A673 (cell line): ENCODE measurements around the gene CERS5. TPM values are rescaled to one million over a fixed set of nuclear protein-coding genes. Genes with fewer than 3 reads are reported as not detected.

Experiments used
- BruUV-seq: library from RNA; stranded (reverse); fragments of 400-500 nt; replicated peaks from 2 replicates; lab custom pipeline; 2021; lab: Mats Ljungman, UMichigan
- CTCF ChIA-PET: fragments of 300-600 bp; sonication (Branson Sonifier 250); formaldehyde crosslinking; loops from one replicate; lab custom pipeline; 2022; ENCODE audit warnings: antibody characterized with exemption; lab: Charles Lee
- POLR2A ChIA-PET: fragments of 300-600 bp; sonication (Branson Sonifier 250); formaldehyde crosslinking; loops from one replicate; lab custom pipeline; 2022; ENCODE audit warnings: antibody characterized with exemption; ENCODE audit not compliant: low non-redundant PET; lab: Charles Lee
- DNase-seq: peaks from one replicate; pipeline ENCODE4 v3.0.0-alpha.2; 2015; ENCODE audit warnings: low spot score
- H3K27ac ChIP-seq: fragments of 200-600 bp; sonication (generic); 2 replicates; pipeline ENCODE4 v1.5.1; 2016; ENCODE audit warnings: mixed run types, low read depth, mild to moderate bottlenecking, mixed read lengths, antibody characterized with exemption, low read length; ENCODE audit not compliant: poor library complexity, severe bottlenecking
- H3K27me3 ChIP-seq: fragments of 200-600 bp; sonication (generic); replicated peaks from 2 replicates; pipeline ENCODE4 v1.6.1; 2017; ENCODE audit warnings: mixed run types, low read depth, mild to moderate bottlenecking, mixed read lengths, antibody characterized with exemption, low read length; ENCODE audit not compliant: insufficient read depth, poor library complexity
- H3K36me3 ChIP-seq: fragments of 200-600 bp; sonication (generic); 2 replicates; pipeline ENCODE4 v1.6.1; 2016; ENCODE audit warnings: mixed run types, mild to moderate bottlenecking, mixed read lengths, antibody characterized with exemption, low read length; ENCODE audit not compliant: insufficient read depth, poor library complexity, severe bottlenecking
- H3K4me1 ChIP-seq: fragments of 200-600 bp; sonication (generic); 2 replicates; pipeline ENCODE4 v1.6.1; 2017; ENCODE audit warnings: mixed run types, mild to moderate bottlenecking, mixed read lengths, antibody characterized with exemption, low read length; ENCODE audit not compliant: insufficient read depth, poor library complexity, severe bottlenecking
- H3K4me3 ChIP-seq: fragments of 200-600 bp; sonication (generic); 2 replicates; pipeline ENCODE4 v1.5.1; 2016; ENCODE audit warnings: low read depth, mixed run types, mild to moderate bottlenecking, mixed read lengths, low read length; ENCODE audit not compliant: poor library complexity, severe bottlenecking
- H3K9me3 ChIP-seq: fragments of 200-600 bp; sonication (generic); 2 replicates; pipeline ENCODE4 v1.6.1; 2016; ENCODE audit warnings: mixed run types, low read depth, mild to moderate bottlenecking, mixed read lengths, antibody characterized with exemption, low read length; ENCODE audit not compliant: poor library complexity, severe bottlenecking
- CTCF ChIP-seq: fragments of 300-800, 200-600 bp; sonication (generic); conservative IDR thresholded peaks from 2 replicates; pipeline ENCODE4 v1.5.1; 2017; ENCODE audit warnings: low read depth, mild to moderate bottlenecking, antibody characterized with exemption, low read length, moderate library complexity, mixed read lengths
- EZH2 ChIP-seq: fragments of 200-600 bp; sonication (generic); IDR thresholded peaks from 2 replicates; pipeline ENCODE4 v1.6.1; 2017; ENCODE audit warnings: borderline replicate concordance, low read depth, mild to moderate bottlenecking, mixed read lengths, antibody characterized with exemption, low read length; ENCODE audit not compliant: poor library complexity, severe bottlenecking
- intact Hi-C: fragments of 100-400 bp; cut with micrococcal nuclease; formaldehyde crosslinking; loops from one replicate; pipeline ENCODE4 v1.10.0; 2022; ENCODE audit not compliant: unreplicated experiment
- total RNA-seq: library from RNA; stranded (reverse); gene quantifications from 2 replicates; pipeline ENCODE4 v1.2.3, GENCODE V29; 2021

CERS5 gene
- total RNA-seq, 1 experiment from 2014 or later: 57.0 TPM

DNA sequence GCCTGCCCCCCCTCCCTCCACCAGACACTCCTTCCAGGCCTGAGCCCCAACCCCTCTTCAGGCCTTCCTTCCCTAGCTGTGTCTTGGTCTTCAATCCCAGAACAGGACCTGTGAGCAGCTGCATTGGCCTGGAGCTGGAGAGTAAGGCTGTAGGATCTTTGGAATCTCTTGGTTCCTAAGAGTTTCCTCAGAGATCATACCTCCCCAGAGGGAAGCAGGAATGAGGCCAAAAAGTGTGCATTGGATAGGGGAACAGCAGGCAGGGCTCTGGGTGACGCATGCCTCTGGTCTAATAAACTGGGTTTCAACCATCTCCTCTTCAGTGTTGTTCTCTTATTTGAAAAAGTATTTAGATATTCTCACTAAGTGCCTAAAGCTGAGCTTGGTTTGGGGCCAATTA lies 83.9 kb downstream of the CERS5 start:
- POLR2A ChIA-PET: no interaction called here
- Histone ChIP-seq H3K27me3 (no peaks in the 10 kb centered on the region), H3K36me3 (peaks cover 14% of the 10 kb centered on the region), H3K9me3 (no peaks in the 10 kb centered on the region), H3K27ac (no peak overlapping the region), H3K4me1 (peaks cover 5% of the 10 kb centered on the region), H3K4me3 (no peak overlapping the region)
- no peak for DNase-seq
- intact Hi-C loops: no loop called here
- CTCF ChIA-PET: interaction anchor here (2.8 kb wide), 1 partner anchor 27 kb away, joined by 19 read pairs; the partner anchor contains the start of gene COX14
- no TSS peak for BruUV-seq
- no peak for TF ChIP-seq EZH2

- TF ChIP-seq EZH2: no peak
- Histone ChIP-seq H3K27ac (no peak overlapping the region), H3K9me3 (no peaks in the 10 kb centered on the region), H3K4me1 (peaks cover 5% of the 10 kb centered on the region), H3K36me3 (peaks cover 8% of the 10 kb centered on the region), H3K4me3 (no peak overlapping the region), H3K27me3 (no peaks in the 10 kb centered on the region)
- ChIA-PET CTCF (interaction anchor here (2.8 kb wide), 1 partner anchor 28 kb away, joined by 19 read pairs; the partner anchor contains the start of gene COX14), POLR2A (no interaction called here)
- intact Hi-C loops: no loop called here
- DNase-seq: no peak
- no TSS peak for BruUV-seq
These were observed 84.5 kb downstream of the CERS5 start for GRCh38 chr12:50082644-50083043.

DNA sequence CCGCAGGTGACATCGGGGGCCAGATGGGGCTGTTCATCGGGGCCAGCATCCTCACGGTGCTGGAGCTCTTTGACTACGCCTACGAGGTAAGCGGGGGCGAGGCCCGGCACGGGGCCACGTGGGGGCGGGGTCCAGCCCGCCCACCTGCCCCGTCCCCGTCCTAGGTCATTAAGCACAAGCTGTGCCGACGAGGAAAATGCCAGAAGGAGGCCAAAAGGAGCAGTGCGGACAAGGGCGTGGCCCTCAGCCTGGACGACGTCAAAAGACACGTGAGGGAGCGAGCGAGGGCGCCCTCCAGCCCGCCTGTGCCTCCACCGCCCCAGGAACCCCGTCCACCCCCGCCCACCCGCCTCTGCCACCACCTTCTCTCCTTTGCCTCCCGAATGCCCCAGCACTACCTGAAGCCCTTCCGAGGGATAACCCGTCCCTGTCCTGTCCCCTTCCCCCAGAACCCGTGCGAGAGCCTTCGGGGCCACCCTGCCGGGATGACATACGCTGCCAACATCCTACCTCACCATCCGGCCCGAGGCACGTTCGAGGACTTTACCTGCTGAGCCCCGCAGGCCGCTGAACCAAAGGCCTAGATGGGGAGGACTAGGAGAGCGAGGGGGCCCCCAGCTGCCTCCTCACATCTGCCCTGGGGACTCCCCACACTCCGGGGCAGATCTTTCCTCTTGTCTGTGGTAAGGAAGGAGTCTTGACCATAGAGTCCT lies 85.9 kb downstream of the CERS5 start:
- H3K36me3 ChIP-seq: no peaks in the 10 kb centered on the region
- peaks cover 5% of the 10 kb centered on the region for H3K4me1 ChIP-seq
- CTCF ChIA-PET: no interaction called here
- POLR2A ChIA-PET: no interaction called here
- H3K27ac ChIP-seq: no peak overlapping the region
- no peak for TF ChIP-seq EZH2
- no peak for TF ChIP-seq CTCF
- H3K4me3 ChIP-seq: no peak overlapping the region
- no peaks in the 10 kb centered on the region for H3K9me3 ChIP-seq
- DNase-seq: no peak
- intact Hi-C loops: no loop called here
- no peaks in the 10 kb centered on the region for H3K27me3 ChIP-seq
- no TSS peak for BruUV-seq

- no peak for DNase-seq
- Histone ChIP-seq H3K4me1 (no peaks in the 10 kb centered on the region), H3K9me3 (no peaks in the 10 kb centered on the region), H3K27me3 (no peaks in the 10 kb centered on the region), H3K36me3 (no peaks in the 10 kb centered on the region), H3K27ac (no peak overlapping the region), H3K4me3 (no peak overlapping the region)
- BruUV-seq: no TSS peak
- TF ChIP-seq CTCF (no peak), EZH2 (no peak)
- CTCF ChIA-PET: no interaction called here
- POLR2A ChIA-PET: no interaction called here
- intact Hi-C loops: no loop called here
These were observed 87.4 kb downstream of the CERS5 start for GRCh38 chr12:50079771-50080170.

Other genes starting within 250 kb of the CERS5 start
- not detected in 2 replicates for gene AQP2, start 216.6 kb downstream of the CERS5 start, total RNA-seq
- gene AQP5, start 205.5 kb downstream of the CERS5 start, total RNA-seq: not detected in 2 replicates
- not detected in 2 replicates for gene AQP6, start 194.4 kb downstream of the CERS5 start, total RNA-seq
- 173 and 179 TPM in 2 replicates for gene RACGAP1, start 141.9 kb downstream of the CERS5 start, total RNA-seq
- 2.7 and 5.5 TPM in 2 replicates for gene ASIC1, start 109.8 kb downstream of the CERS5 start, total RNA-seq
- gene SMARCD1, start 82.0 kb downstream of the CERS5 start, total RNA-seq: 141 and 152 TPM in 2 replicates
- 0.58 and 1.3 TPM in 2 replicates for gene GPD1, start 63.4 kb downstream of the CERS5 start, total RNA-seq
- 25.4 and 28.7 TPM in 2 replicates for gene COX14, start 55.1 kb downstream of the CERS5 start, total RNA-seq
- 73.1 and 77.6 TPM in 2 replicates for gene LIMA1, start 116.2 kb upstream of the CERS5 start, total RNA-seq
- not detected in 2 replicates for gene FAM186A, start 229.2 kb upstream of the CERS5 start, total RNA-seq
- gene LARP4, start 233.5 kb upstream of the CERS5 start, total RNA-seq: 91.0 and 93.5 TPM in 2 replicates